H1 (cell line): Measurements from ENCODE around the gene ASF1B. TPM values are rescaled to one million over a fixed set of nuclear protein-coding genes. Genes with fewer than 3 reads are reported as not detected.

Source experiments
- CTCF ChIA-PET: fragments of 300-600 bp; sonication (Branson Sonifier 250); formaldehyde crosslinking; loops from one replicate; lab custom pipeline; 2021; ENCODE audit not compliant: partially characterized antibody; lab: Charles Lee
- POLR2A ChIA-PET: fragments of 300-600 bp; sonication (Branson Sonifier 250); formaldehyde crosslinking; loops from one replicate; lab custom pipeline; 2021; ENCODE audit warnings: inconsistent platforms; ENCODE audit not compliant: partially characterized antibody; lab: Charles Lee
- DNase-seq, 2 experiments: peaks; one replicate each; pipeline versions ENCODE4 v3.0.0 to v3.0.0-alpha.2; 2010 to 2022; ENCODE audit warnings: low spot score in 2 of 2, low read depth in 1 of 2, mixed read lengths in 1 of 2
- FAIRE-seq: peaks from 2 replicates; lab custom pipeline; 2011; peaks lifted over from hg19 to GRCh38; lab: Jason Lieb, UNC
- H2AFZ ChIP-seq: 2 replicates; pipeline ENCODE4 v1.8.1; 2012; ENCODE audit warnings: low read length, inconsistent platforms
- H2AK5ac ChIP-seq: 2 replicates; pipeline ENCODE4 v1.6.1; 2013; ENCODE audit warnings: low read depth, low read length
- H2BK120ac ChIP-seq: replicated peaks from 2 replicates; pipeline ENCODE3; 2013; ENCODE audit warnings: low read depth, low read length, inconsistent platforms
- H2BK12ac ChIP-seq: 2 replicates; pipeline ENCODE4 v1.6.1; 2013; ENCODE audit warnings: low read depth, low read length
- H2BK15ac ChIP-seq: 2 replicates; pipeline ENCODE4 v1.6.1; 2013; ENCODE audit warnings: low read length
- H2BK20ac ChIP-seq: 2 replicates; pipeline ENCODE4 v1.6.1; 2013; ENCODE audit warnings: low read length
- H2BK5ac ChIP-seq: 2 replicates; pipeline ENCODE4 v1.6.1; 2013; ENCODE audit warnings: low read depth, low read length
- H3K14ac ChIP-seq: 2 replicates; pipeline ENCODE4 v1.6.1; 2013; ENCODE audit warnings: inconsistent platforms; ENCODE audit not compliant: insufficient read length
- H3K18ac ChIP-seq: 2 replicates; pipeline ENCODE4 v1.6.1; 2013; ENCODE audit warnings: low read length; ENCODE audit errors: extremely low read depth
- H3K23ac ChIP-seq: 2 replicates; pipeline ENCODE4 v1.6.1; 2013; ENCODE audit warnings: inconsistent platforms; ENCODE audit not compliant: insufficient read length
- H3K23me2 ChIP-seq: 2 replicates; pipeline ENCODE4 v1.6.1; 2013; ENCODE audit warnings: low read depth, low read length
- H3K27ac ChIP-seq: 2 replicates; pipeline ENCODE4 v1.6.1; 2011; ENCODE audit warnings: low read depth, low read length, inconsistent platforms
- H3K27me3 ChIP-seq, 4 experiments: replicated peaks in 1 of 4; 1 replicate in 1 of 4; 2 replicates in 3 of 4; pipeline versions ENCODE4 v1.6.1 to v1.8.1; 2011 to 2013; ENCODE audit warnings: low read length in 3 of 4, mild to moderate bottlenecking in 3 of 4, inconsistent platforms in 2 of 4, mixed read lengths in 2 of 4, moderate library complexity in 1 of 4; ENCODE audit not compliant: control insufficient read depth in 3 of 4, insufficient read depth in 3 of 4; ENCODE audit errors: extremely low read depth in 1 of 4
- H3K36me3 ChIP-seq, 4 experiments: 2 replicates each; pipeline versions ENCODE4 v1.6.1 to v1.8.1; 2011 to 2013; ENCODE audit warnings: mild to moderate bottlenecking in 4 of 4, low read length in 3 of 4, moderate library complexity in 2 of 4, control low read depth in 1 of 4, inconsistent platforms in 1 of 4; ENCODE audit not compliant: insufficient read depth in 4 of 4, control insufficient read depth in 2 of 4
- H3K4ac ChIP-seq: replicated peaks from 2 replicates; pipeline ENCODE3; 2013; ENCODE audit warnings: low read length, low read depth, mixed read lengths, inconsistent platforms; ENCODE audit not compliant: insufficient read length
- H3K4me1 ChIP-seq, 4 experiments: replicated peaks in 1 of 4; 1 replicate in 1 of 4; 2 replicates in 3 of 4; pipeline versions ENCODE4 v1.6.1 to v1.8.1; 2011 to 2013; ENCODE audit warnings: low read length in 3 of 4, inconsistent platforms in 2 of 4, mixed read lengths in 1 of 4; ENCODE audit not compliant: insufficient read depth in 4 of 4, control insufficient read depth in 3 of 4
- H3K4me2 ChIP-seq, 2 experiments: 2 replicates each; pipeline versions ENCODE4 v1.6.1 to v1.8.1; 2011 to 2013; ENCODE audit warnings: low read depth in 2 of 2, low read length in 2 of 2, control low read depth in 1 of 2, inconsistent platforms in 1 of 2, mild to moderate bottlenecking in 1 of 2; ENCODE audit not compliant: insufficient read depth in 1 of 2
- H3K4me3 ChIP-seq, 4 experiments: fragments of 200-600, 300-600 bp in 1 of 4; sonication (generic), shearing (Covaris generic), sonication (Bioruptor Twin) in 1 of 4; 2 replicates each; pipeline versions ENCODE4 v1.5.1 to v1.8.1; 2011 to 2016; ENCODE audit warnings: low read length in 4 of 4, low read depth in 3 of 4, control low read depth in 2 of 4, inconsistent platforms in 2 of 4, mild to moderate bottlenecking in 2 of 4, mixed read lengths in 1 of 4, moderate library complexity in 1 of 4; ENCODE audit not compliant: insufficient read depth in 2 of 4; ENCODE audit errors: extremely low read depth in 1 of 4
- H3K56ac ChIP-seq: replicated peaks from 2 replicates; pipeline ENCODE3; 2013; ENCODE audit warnings: low read depth, mild to moderate bottlenecking, mixed read lengths, low read length, inconsistent platforms; ENCODE audit not compliant: insufficient read length
- H3K79me1 ChIP-seq: 2 replicates; pipeline ENCODE4 v1.6.1; 2013; ENCODE audit warnings: low read depth, low read length, control low read depth
- H3K79me2 ChIP-seq, 2 experiments: 2 replicates each; pipeline versions ENCODE4 v1.6.1 to v1.8.1; 2012 to 2013; ENCODE audit warnings: low read length in 2 of 2, mild to moderate bottlenecking in 2 of 2, inconsistent platforms in 1 of 2; ENCODE audit not compliant: insufficient read depth in 2 of 2, control insufficient read depth in 1 of 2
- H3K9ac ChIP-seq, 4 experiments: replicated peaks in 1 of 4; 1 replicate in 1 of 4; 2 replicates in 3 of 4; pipeline versions ENCODE4 v1.6.1 to v1.8.1; 2011 to 2013; ENCODE audit warnings: low read depth in 3 of 4, low read length in 3 of 4, control low read depth in 2 of 4, mild to moderate bottlenecking in 2 of 4, moderate library complexity in 2 of 4, inconsistent platforms in 1 of 4; ENCODE audit errors: extremely low read depth in 1 of 4
- H3K9me3 ChIP-seq, 2 experiments: 2 replicates each; pipeline versions ENCODE4 v1.6.1 to v1.8.1; 2012 to 2013; ENCODE audit warnings: mild to moderate bottlenecking in 2 of 2, moderate library complexity in 2 of 2, control low read depth in 1 of 2, inconsistent platforms in 1 of 2, low read depth in 1 of 2, low read length in 1 of 2, mixed read lengths in 1 of 2; ENCODE audit not compliant: insufficient read depth in 2 of 2
- H4K20me1 ChIP-seq, 2 experiments: replicated peaks in 1 of 2; 2 replicates each; pipeline versions ENCODE3 to v1.8.1; 2011 to 2013; ENCODE audit warnings: inconsistent platforms in 2 of 2, low read length in 2 of 2, mild to moderate bottlenecking in 1 of 2; ENCODE audit not compliant: insufficient read depth in 2 of 2, control insufficient read depth in 1 of 2
- H4K5ac ChIP-seq: 2 replicates; pipeline ENCODE4 v1.6.1; 2013; ENCODE audit warnings: low read length, low read depth, mixed read lengths, inconsistent platforms; ENCODE audit not compliant: insufficient read length
- H4K8ac ChIP-seq: 2 replicates; pipeline ENCODE4 v1.8.0; 2013; ENCODE audit warnings: mild to moderate bottlenecking, moderate library complexity, low read length, inconsistent platforms; ENCODE audit not compliant: insufficient read depth; ENCODE audit errors: extremely low read depth
- H4K91ac ChIP-seq: replicated peaks from 2 replicates; pipeline ENCODE3; 2013; ENCODE audit warnings: low read length, mixed read lengths, inconsistent platforms; ENCODE audit not compliant: insufficient read length
- ATF2 ChIP-seq: IDR thresholded peaks from 2 replicates; pipeline ENCODE4 v1.6.1; 2012; ENCODE audit warnings: low read length, inconsistent platforms
- BACH1 ChIP-seq: IDR thresholded peaks from 2 replicates; pipeline ENCODE4 v1.6.1; 2012; ENCODE audit warnings: low read length, improper control_type of control experiment
- CREB1 ChIP-seq: IDR thresholded peaks from 2 replicates; pipeline ENCODE4 v1.6.1; 2012; ENCODE audit warnings: inconsistent platforms
- EZH2 ChIP-seq: fragments of 200-600 bp; sonication (generic); IDR thresholded peaks from 2 replicates; pipeline ENCODE4 v1.7.1; 2012; ENCODE audit warnings: low read depth, mild to moderate bottlenecking, moderate library complexity, low read length, inconsistent platforms; ENCODE audit not compliant: severe bottlenecking
- JUN ChIP-seq: IDR thresholded peaks from 2 replicates; pipeline ENCODE4 v1.6.1; 2011; ENCODE audit warnings: low read depth, mild to moderate bottlenecking, improper control_type of control experiment, low read length
- JUND ChIP-seq: IDR thresholded peaks from 2 replicates; pipeline ENCODE4 v1.6.1; 2011; ENCODE audit warnings: mild to moderate bottlenecking, improper control_type of control experiment, low read length
- NRF1 ChIP-seq: IDR thresholded peaks from 2 replicates; pipeline ENCODE4 v1.6.1; 2011; ENCODE audit warnings: mild to moderate bottlenecking, low read depth, low read length, improper control_type of control experiment
- POLR2A ChIP-seq, 2 experiments: IDR thresholded peaks; 1 replicate in 1 of 2; 2 replicates in 1 of 2; pipeline ENCODE4 v1.6.1; 2011; ENCODE audit warnings: low read depth in 2 of 2, low read length in 2 of 2, mild to moderate bottlenecking in 2 of 2; ENCODE audit errors: control extremely low read depth in 1 of 2
- RNF2 ChIP-seq: fragments of 200-900, 300-1000 bp; sonication (generic); IDR thresholded peaks from 2 replicates; pipeline ENCODE4 v1.7.1; 2016; ENCODE audit warnings: borderline replicate concordance, low read depth, mild to moderate bottlenecking, antibody characterized with exemption, low read length; ENCODE audit not compliant: poor library complexity, severe bottlenecking; ENCODE audit errors: missing control alignments
- SIX5 ChIP-seq: IDR thresholded peaks from 2 replicates; pipeline ENCODE4 v1.6.1; 2011; ENCODE audit warnings: mild to moderate bottlenecking, low read depth, low read length
- TAF7 ChIP-seq: optimal IDR thresholded peaks from 2 replicates; pipeline ENCODE3; 2011; ENCODE audit warnings: low read depth, mild to moderate bottlenecking, inconsistent platforms, low read length, moderate library complexity, borderline replicate concordance
- WGBS, 2 experiments: shearing (Covaris generic) in 1 of 2; methylation state at CpG; one replicate each; pipeline versions ENCODE4 v1.1.6 to v1.1.7; 2013 to 2015; ENCODE audit warnings: low lambda C conversion rate in 2 of 2, mixed read lengths in 2 of 2, inconsistent platforms in 1 of 2, low coverage in 1 of 2, missing lambda C conversion rate in 1 of 2; ENCODE audit not compliant: insufficient replicate concordance in 2 of 2, insufficient coverage in 1 of 2, insufficient read length in 1 of 2; ENCODE audit errors: extremely low coverage in 1 of 2, missing lambda C conversion rate in 1 of 2; 5-methylcytosine and 5-hydroxymethylcytosine counted together
- polyA plus RNA-seq, 7 experiments: library from polyadenylated mRNA; depleted of rRNA in 3 of 7; stranded (reverse) in 5 of 7; unstranded in 2 of 7; fragments of >200 nt in 5 of 7; fragments of 200-250 nt in 2 of 7; gene quantifications; 1 replicate in 5 of 7; 2 replicates in 1 of 7; 4 replicates in 1 of 7; pipeline versions ENCODE4 v1.2.1 to v1.2.3, GENCODE V29; 2011 to 2013; ENCODE audit warnings: missing spikeins in 2 of 7, mixed read lengths in 2 of 7
- total RNA-seq: library from RNA; stranded (reverse); fragmentation: NEBNext Ultra II Directional; extraction: Animal tissue kit (Norgen Biotek cat#: 25700); gene quantifications from 2 replicates; pipeline ENCODE4 v1.2.1, GENCODE V29; 2021

Gene ASF1B
- total and polyA plus RNA-seq, 2 of the 8 experiments (the other 6 are each of a cell fraction or from before 2014, with no cell fraction given), result 32.6 to 59.2 TPM

DNA sequence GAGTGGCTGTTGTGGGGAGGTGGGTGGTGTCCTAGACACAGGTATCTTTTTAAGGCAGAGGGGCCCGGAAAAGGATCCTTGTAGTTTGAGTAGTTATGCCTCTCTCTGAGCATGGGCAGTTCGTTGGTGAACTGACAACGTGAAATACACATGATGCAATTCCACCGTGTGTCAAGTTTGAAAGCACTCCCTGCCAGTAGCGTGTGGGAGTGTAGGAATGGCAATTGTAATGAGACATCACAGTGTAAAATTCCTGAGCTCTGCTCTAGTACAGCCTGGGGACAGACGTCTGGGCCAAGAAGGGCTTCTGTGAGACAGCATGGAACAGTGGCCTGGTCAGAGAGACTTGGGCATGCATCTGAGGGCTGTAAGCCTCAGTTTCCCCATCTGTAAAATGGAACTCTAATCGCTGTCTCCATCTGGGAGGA lies 10.4 kb upstream of the ASF1B start:
- Histone ChIP-seq H3K23me2 (no peaks in the 10 kb centered on the region), H3K4me1 (peaks cover 0 to 21% (median 15%) of the 10 kb centered on the region in 4 experiments; a peak in 6 of 7 replicates), H3K14ac (no peak overlapping the region), H2AK5ac (no peak overlapping the region), H3K9ac (no peak overlapping the region), H2BK120ac (no peak overlapping the region), H3K56ac (no peak overlapping the region), H2BK12ac (no peak overlapping the region), H2AFZ (no peak overlapping the region), H3K4me3 (no peak overlapping the region), H3K79me2 (no peaks in the 10 kb centered on the region)
- CTCF ChIA-PET, result interaction anchor here (0.6 to 4.9 kb wide), 10 partner anchors 11 to 264 kb away, joined by 3 to 24 read pairs (median 4); partner anchors contain the start of gene ASF1B
- no peak for TF ChIP-seq RNF2
- no peak for TF ChIP-seq BACH1
- no peak for TF ChIP-seq JUND
- no peak for TF ChIP-seq NRF1
- no peak for TF ChIP-seq CREB1
- no peak for TF ChIP-seq ATF2
- no peak for TF ChIP-seq TAF7
- TF ChIP-seq EZH2, result no peak
- no peak for TF ChIP-seq POLR2A (IDR thresholded peaks at IDR 0.05; ENCODE audit: control extremely low read depth in 1 of 2, low read depth in 2 of 2, low read length in 2 of 2)
- TF ChIP-seq SIX5, result no peak
- TF ChIP-seq JUN, result no peak
- TF ChIP-seq, all 59 proteins: peak for 0
- no peak overlapping the region for H4K91ac ChIP-seq
- H3K27ac ChIP-seq, result no peak overlapping the region
- H4K20me1 ChIP-seq, result peaks cover 5 to 10% of the 10 kb centered on the region in 2 experiments
- no peaks in the 10 kb centered on the region for H3K9me3 ChIP-seq
- WGBS, 2 experiments, result 87% methylated on average over 7 of the region's 7 CpGs; no CpG with 5 or more reads in 1 of the 2 experiments
- no peak overlapping the region for H3K18ac ChIP-seq
- H2BK20ac ChIP-seq, result no peak overlapping the region
- no peak overlapping the region for H3K23ac ChIP-seq
- no peaks in the 10 kb centered on the region; a peak in 1 of 7 replicates for H3K27me3 ChIP-seq
- FAIRE-seq (no peak), DNase-seq (no peak)
- no peak overlapping the region for H3K4ac ChIP-seq
- H3K4me2 ChIP-seq, result no peak overlapping the region
- no peak overlapping the region for H2BK5ac ChIP-seq
- H3K79me1 ChIP-seq, result no peaks in the 10 kb centered on the region; the same call in 1 of the 2 replicates
- H4K5ac ChIP-seq, result no peak overlapping the region
- POLR2A ChIA-PET, result interaction anchor here (2.2 to 3.2 kb wide), 2 partner anchors 11 to 12 kb away, joined by 9 to 25 read pairs; partner anchors contain the start of gene ASF1B
- H3K36me3 ChIP-seq, result peaks cover under 1 to 7% (median 4%) of the 10 kb centered on the region in 4 experiments; a peak in 5 of 8 replicates
- no peak overlapping the region for H4K8ac ChIP-seq
- no peak overlapping the region for H2BK15ac ChIP-seq
